PC-9 (cell line): Measurements from ENCODE around the gene PCNX3. TPM values are rescaled to one million over a fixed set of nuclear protein-coding genes. Genes with fewer than 3 reads are reported as not detected.

Experiments
- BruUV-seq: library from RNA; stranded (reverse); fragments of 400-500 nt; replicated peaks from 2 replicates; lab custom pipeline; 2021; lab: Mats Ljungman, UMichigan
- CTCF ChIA-PET: fragments of 300-600 bp; sonication (Branson Sonifier 250); formaldehyde crosslinking; loops from one replicate; lab custom pipeline; 2022; ENCODE audit warnings: antibody characterized with exemption; lab: Charles Lee
- POLR2A ChIA-PET: fragments of 300-600 bp; sonication (Branson Sonifier 250); formaldehyde crosslinking; loops from one replicate; lab custom pipeline; 2022; ENCODE audit warnings: antibody characterized with exemption; ENCODE audit not compliant: unreplicated experiment; lab: Charles Lee
- DNase-seq, 2 experiments: peaks; one replicate each; pipeline versions ENCODE4 v3.0.0 to v3.0.0-alpha.2; 2015 to 2022; ENCODE audit warnings: mixed read lengths in 1 of 2
- H2AFZ ChIP-seq: fragments of 200-600 bp; sonication (generic); 2 replicates; pipeline ENCODE4 v1.8.1; 2017; ENCODE audit warnings: antibody characterized with exemption
- H3F3A ChIP-seq: fragments of 200-600 bp; sonication (generic); 2 replicates; pipeline ENCODE4 v1.8.1; 2017; ENCODE audit warnings: antibody characterized with exemption, mild to moderate bottlenecking, low read depth; ENCODE audit not compliant: insufficient read depth
- H3K27ac ChIP-seq: fragments of 200-600 bp; sonication (generic); 2 replicates; pipeline ENCODE4 v1.6.1; 2016; ENCODE audit warnings: mixed run types
- H3K27me3 ChIP-seq: fragments of 200-600 bp; sonication (generic); 2 replicates; pipeline ENCODE4 v1.6.1; 2016; ENCODE audit warnings: low read depth, mixed run types; ENCODE audit not compliant: insufficient read depth
- H3K36me3 ChIP-seq: fragments of 200-600 bp; sonication (generic); 2 replicates; pipeline ENCODE4 v1.6.1; 2016; ENCODE audit warnings: low read depth, mixed run types
- H3K4me1 ChIP-seq: fragments of 200-600 bp; sonication (generic); replicated peaks from 2 replicates; pipeline ENCODE4 v1.6.1; 2016; ENCODE audit warnings: mixed run types; ENCODE audit not compliant: insufficient read depth
- H3K4me2 ChIP-seq: fragments of 200-600 bp; sonication (generic); 2 replicates; pipeline ENCODE4 v1.6.1; 2017; ENCODE audit warnings: mixed run types
- H3K4me3 ChIP-seq: fragments of 200-600 bp; sonication (generic); 2 replicates; pipeline ENCODE4 v1.6.1; 2016; ENCODE audit warnings: mixed run types
- H3K79me2 ChIP-seq: fragments of 200-600 bp; sonication (generic); 2 replicates; pipeline ENCODE4 v1.6.1; 2017; ENCODE audit warnings: low read depth, mixed run types
- H3K9me2 ChIP-seq: fragments of 200-600 bp; sonication (generic); 2 replicates; pipeline ENCODE4 v1.8.1; 2017; ENCODE audit warnings: mild to moderate bottlenecking; ENCODE audit not compliant: insufficient read depth
- H3K9me3 ChIP-seq: fragments of 200-600 bp; sonication (generic); 2 replicates; pipeline ENCODE4 v1.8.1; 2016; ENCODE audit warnings: low read depth; ENCODE audit not compliant: insufficient read depth
- H4K20me1 ChIP-seq: fragments of 200-600 bp; sonication (generic); 2 replicates; pipeline ENCODE4 v1.8.1; 2017; ENCODE audit not compliant: insufficient read depth
- CTCF ChIP-seq: fragments of 200-600 bp; sonication (generic); conservative IDR thresholded peaks from 2 replicates; pipeline ENCODE4 v1.6.1; 2017; ENCODE audit warnings: mixed run types, antibody characterized with exemption, mild to moderate bottlenecking, moderate library complexity
- EZH2 ChIP-seq: fragments of 200-600 bp; sonication (generic); IDR thresholded peaks from 2 replicates; pipeline ENCODE4 v1.8.0; 2017; ENCODE audit warnings: antibody characterized with exemption, low read depth
- intact Hi-C: fragments of 100-400 bp; cut with micrococcal nuclease; formaldehyde crosslinking; loops from one replicate; pipeline ENCODE4 v1.10.0; 2022; ENCODE audit not compliant: unreplicated experiment
- total RNA-seq: library from RNA; stranded (reverse); gene quantifications from 2 replicates; pipeline ENCODE4 v1.2.3, GENCODE V29; 2021

The PCNX3 gene
- total RNA-seq, 1 experiment from 2014 or later: 76.9 TPM

GRCh38 chr11:65596520-65596919 lies 19.1 kb upstream of the PCNX3 start:
- Histone ChIP-seq H2AFZ (no peak overlapping the region), H3K4me1 (0 out of 2 replicates have a peak, but pooled peaks cover 7% of the 10 kb centered on the region), H4K20me1 (no peaks in the 10 kb centered on the region), H3F3A (peaks cover 21% of the 10 kb centered on the region), H3K27ac (no peak overlapping the region), H3K36me3 (no peaks in the 10 kb centered on the region), H3K4me2 (no peak overlapping the region), H3K27me3 (no peaks in the 10 kb centered on the region), H3K9me3 (no peaks in the 10 kb centered on the region), H3K4me3 (no peak overlapping the region), H3K79me2 (no peaks in the 10 kb centered on the region), H3K9me2 (no peaks in the 10 kb centered on the region)
- CTCF ChIA-PET: interaction anchor here (0.7 kb wide), 1 partner anchor 58 kb away, joined by 3 read pairs; no protein-coding TSS in a partner anchor
- DNase-seq: no peak
- TF ChIP-seq EZH2 (no peak), CTCF (no peak)
- intact Hi-C loops: no loop called here
- no TSS peak for BruUV-seq
- POLR2A ChIA-PET: interaction anchor here (0.9 kb wide), 1 partner anchor 19 kb away, joined by 3 read pairs; the partner anchor contains the start of gene PCNX3

GRCh38 chr11:65598258-65598699 lies 17.3 kb upstream of the PCNX3 start:
- Histone ChIP-seq H3K79me2 (no peaks in the 10 kb centered on the region), H3K4me3 (no peak overlapping the region), H3K27me3 (no peaks in the 10 kb centered on the region), H3K36me3 (no peaks in the 10 kb centered on the region), H3K9me2 (no peaks in the 10 kb centered on the region), H3K9me3 (no peaks in the 10 kb centered on the region), H4K20me1 (no peaks in the 10 kb centered on the region), H3K27ac (no peak overlapping the region), H3K4me1 (0 out of 2 replicates have a peak, but pooled peaks cover 7% of the 10 kb centered on the region), H3K4me2 (no peak overlapping the region), H2AFZ (no peak overlapping the region), H3F3A (peaks cover 21% of the 10 kb centered on the region)
- CTCF ChIA-PET: no interaction called here
- no peak for DNase-seq
- no TSS peak for BruUV-seq
- TF ChIP-seq CTCF (no peak), EZH2 (no peak)
- POLR2A ChIA-PET: no interaction called here
- intact Hi-C loops: no loop called here

GRCh38 chr11:65599216-65599954 lies 16.2 kb upstream of the PCNX3 start:
- no peak for DNase-seq
- ChIA-PET CTCF (no interaction called here), POLR2A (no interaction called here)
- intact Hi-C loops: no loop called here
- Histone ChIP-seq H3K79me2 (no peaks in the 10 kb centered on the region), H3K4me1 (0 out of 2 replicates have a peak, but pooled peaks cover 7% of the 10 kb centered on the region), H3K4me2 (no peak overlapping the region), H3K9me2 (no peaks in the 10 kb centered on the region), H3K4me3 (no peak overlapping the region), H4K20me1 (no peaks in the 10 kb centered on the region), H3F3A (peaks cover 21% of the 10 kb centered on the region), H3K27ac (no peak overlapping the region), H3K36me3 (no peaks in the 10 kb centered on the region), H3K27me3 (no peaks in the 10 kb centered on the region), H3K9me3 (no peaks in the 10 kb centered on the region), H2AFZ (no peak overlapping the region)
- no TSS peak for BruUV-seq
- TF ChIP-seq EZH2 (no peak), CTCF (no peak)
